Muscle layer of duodenum (tissue), 2 donors: ENCODE measurements around the gene STAU1.
"Not testable (repeated sequence)": the region's sequence is repeated elsewhere in the genome, so short reads cannot be mapped to it uniquely, and the experiment has no call there.

Experiments used
- H3K27ac ChIP-seq: one replicate; pipeline ENCODE4 v1.7.0; 2013; ENCODE audit warnings: mild to moderate bottlenecking, low read length
- H3K27me3 ChIP-seq: one replicate; pipeline ENCODE4 v1.7.0; 2013; ENCODE audit warnings: low read depth, mild to moderate bottlenecking, control low read depth, low read length
- H3K36me3 ChIP-seq, 2 donors: one replicate each; pipeline ENCODE4 v1.7.0; 2013; ENCODE audit warnings: low read length in 2 of 2, control low read depth in 1 of 2, mild to moderate bottlenecking in 1 of 2; ENCODE audit not compliant: insufficient read depth in 2 of 2, control insufficient read depth in 1 of 2
- H3K4me1 ChIP-seq, 2 donors: one replicate each; pipeline ENCODE4 v1.7.0; 2013; ENCODE audit warnings: low read length in 2 of 2, mild to moderate bottlenecking in 2 of 2, control low read depth in 1 of 2, moderate library complexity in 1 of 2; ENCODE audit not compliant: insufficient read depth in 2 of 2, control insufficient read depth in 1 of 2
- H3K4me3 ChIP-seq, 2 donors: one replicate each; pipeline ENCODE4 v1.7.0; 2013; ENCODE audit warnings: low read length in 2 of 2, low read depth in 1 of 2, mild to moderate bottlenecking in 1 of 2
- H3K9me3 ChIP-seq, 2 donors: one replicate each; pipeline ENCODE4 v1.7.0; 2013; ENCODE audit warnings: low read length in 2 of 2, control low read depth in 1 of 2, mild to moderate bottlenecking in 1 of 2; ENCODE audit not compliant: control insufficient read depth in 1 of 2
- donor health status: healthy.

Gene STAU1

DNA sequence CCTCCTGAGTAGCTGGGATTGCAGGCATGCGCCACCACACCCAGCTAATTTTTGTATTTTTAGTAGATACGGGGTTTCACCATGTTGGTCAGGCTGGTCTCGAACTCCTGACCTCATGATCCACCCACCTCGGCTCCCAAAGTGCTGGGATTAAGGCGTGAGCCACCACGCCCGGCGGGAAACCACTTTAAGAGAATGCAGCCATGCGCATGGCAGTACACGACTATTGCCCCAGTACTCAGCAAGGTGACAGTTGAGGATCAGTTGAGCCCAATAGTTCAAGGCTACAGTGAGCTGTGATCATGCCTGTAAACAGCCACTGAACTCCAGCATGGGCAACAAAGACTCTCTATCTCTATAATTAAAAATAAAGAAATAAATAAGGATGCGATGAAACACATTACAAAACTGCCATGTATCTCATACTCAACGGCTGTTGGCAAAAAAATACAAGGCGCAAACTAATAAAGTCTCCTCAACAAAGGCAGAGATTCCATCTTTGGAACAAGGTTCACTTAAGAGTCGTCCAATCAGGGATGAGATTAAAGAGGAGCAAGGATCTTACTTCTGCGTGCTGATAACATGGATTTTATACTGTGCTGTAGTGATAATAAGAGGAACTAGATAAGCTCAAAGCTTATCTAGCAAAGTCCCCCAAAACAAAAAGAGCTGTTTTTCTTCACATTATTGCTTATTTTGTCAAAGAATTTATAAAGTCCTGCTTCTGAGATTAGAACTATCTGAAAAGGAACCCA is 51.1 kb downstream of the STAU1 start:
- H3K4me1 ChIP-seq: peaks cover 3 to 7% of the 10 kb centered on the region in 2 donors
- H3K27ac ChIP-seq: no peak overlapping the region
- H3K36me3 ChIP-seq: peaks cover 11 to 12% of the 10 kb centered on the region in 2 donors
- H3K9me3 ChIP-seq: no peaks in the 10 kb centered on the region
- H3K27me3 ChIP-seq: no peaks in the 10 kb centered on the region
- H3K4me3 ChIP-seq: no peak overlapping the region

DNA sequence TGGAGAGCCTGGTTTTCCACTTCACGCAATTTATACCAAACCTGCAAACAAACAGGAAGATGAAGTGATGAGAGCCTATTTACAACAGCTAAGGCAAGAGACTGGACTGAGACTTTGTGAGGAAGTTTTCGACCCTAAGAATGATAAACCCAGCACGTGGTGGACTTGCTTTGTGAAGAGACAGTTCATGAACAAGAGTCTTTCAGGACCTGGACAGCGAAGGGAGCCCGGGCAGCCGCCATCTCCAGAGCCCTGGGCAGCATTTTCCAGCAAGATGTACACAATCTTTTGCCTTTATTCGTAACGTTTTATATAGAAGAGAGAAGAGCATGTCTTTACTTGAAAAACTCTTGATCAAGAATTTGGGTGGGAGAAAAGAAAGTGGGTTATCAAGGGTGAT is 53.3 kb downstream of the STAU1 start:
- not testable (repeated sequence) for H3K9me3 ChIP-seq, H3K4me3 ChIP-seq, H3K27ac ChIP-seq, H3K27me3 ChIP-seq, H3K4me1 ChIP-seq
- H3K36me3 ChIP-seq: peaks cover 11 to 12% of the 10 kb centered on the region in 2 donors

DNA sequence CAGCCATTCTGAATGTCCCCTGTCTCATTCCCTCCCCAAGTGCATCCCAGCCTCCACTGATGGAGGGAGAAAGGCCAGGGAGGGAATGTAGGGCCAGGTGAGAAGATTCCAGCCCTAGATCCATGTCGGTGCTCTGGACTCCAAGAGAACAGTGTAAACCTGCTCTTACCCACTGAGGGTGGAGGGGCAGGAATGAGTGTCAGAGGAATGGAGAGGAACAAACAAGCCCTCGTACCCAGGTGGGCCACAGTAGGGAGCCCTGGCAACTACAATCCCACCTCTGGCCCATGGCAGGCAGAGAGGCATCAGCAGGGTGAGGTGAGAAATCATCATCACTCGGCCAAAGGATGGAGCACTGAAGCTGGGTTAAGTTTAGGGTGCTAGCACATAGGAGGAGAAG is 54.6 kb downstream of the STAU1 start:
- peaks cover 11 to 12% of the 10 kb centered on the region in 2 donors for H3K36me3 ChIP-seq
- H3K9me3 ChIP-seq: no peaks in the 10 kb centered on the region
- H3K27ac ChIP-seq: no peak overlapping the region
- H3K27me3 ChIP-seq: no peaks in the 10 kb centered on the region
- H3K4me3 ChIP-seq: no peak overlapping the region
- H3K4me1 ChIP-seq: peaks cover 0 to 3% of the 10 kb centered on the region in 2 donors

DNA sequence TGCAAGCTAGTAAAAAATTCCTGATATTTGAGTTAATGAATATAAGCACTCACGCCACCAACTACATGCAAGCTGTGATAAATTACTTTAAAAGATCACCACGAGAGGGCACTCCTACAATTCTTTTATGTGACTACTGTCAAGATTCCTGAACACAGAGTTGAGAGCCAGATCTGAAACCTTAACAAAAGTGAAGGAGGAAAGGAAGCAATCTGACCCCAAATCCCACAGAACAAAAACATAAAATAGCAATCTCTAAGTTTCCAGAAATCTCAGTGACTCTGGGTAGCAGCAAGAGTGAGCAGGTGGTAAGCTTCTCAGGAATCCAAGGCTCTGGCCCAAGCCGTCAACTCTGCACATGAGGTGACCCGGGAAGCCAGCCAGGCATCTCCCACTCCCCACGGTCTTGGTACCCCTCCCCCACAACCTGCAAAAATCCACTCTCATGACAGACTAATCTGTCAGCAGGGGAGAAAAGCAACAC is 55.1 kb downstream of the STAU1 start:
- Histone ChIP-seq H3K27me3 (no peaks in the 10 kb centered on the region), H3K27ac (no peak overlapping the region), H3K4me1 (peaks cover 0 to 3% of the 10 kb centered on the region in 2 donors), H3K36me3 (peaks cover 11 to 12% of the 10 kb centered on the region in 2 donors), H3K9me3 (no peaks in the 10 kb centered on the region), H3K4me3 (no peak overlapping the region)

DNA sequence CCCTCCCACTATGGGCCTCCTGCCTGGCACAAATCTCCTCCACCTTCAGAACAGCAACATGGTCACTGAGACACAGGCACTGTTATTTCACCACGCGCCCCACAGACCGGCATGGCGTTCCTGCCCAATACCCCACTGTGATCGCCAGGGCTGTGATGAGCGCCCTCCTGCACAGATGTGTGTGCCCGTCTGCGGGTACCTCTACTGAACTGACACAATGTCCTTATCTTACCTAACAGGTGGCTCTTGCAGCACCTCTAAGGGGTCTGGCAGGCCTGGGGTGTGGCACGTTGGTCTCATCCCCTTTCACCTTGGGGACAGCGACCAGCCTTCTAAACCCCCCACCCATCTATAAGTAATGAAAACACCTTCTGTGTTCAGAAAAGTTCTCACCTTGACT is 64.2 kb downstream of the STAU1 start:
- Histone ChIP-seq H3K36me3 (peaks cover 34 to 48% of the 10 kb centered on the region in 2 donors), H3K27me3 (no peaks in the 10 kb centered on the region), H3K27ac (no peak overlapping the region), H3K4me3 (no peak overlapping the region), H3K4me1 (no peaks in the 10 kb centered on the region), H3K9me3 (no peaks in the 10 kb centered on the region)

DNA sequence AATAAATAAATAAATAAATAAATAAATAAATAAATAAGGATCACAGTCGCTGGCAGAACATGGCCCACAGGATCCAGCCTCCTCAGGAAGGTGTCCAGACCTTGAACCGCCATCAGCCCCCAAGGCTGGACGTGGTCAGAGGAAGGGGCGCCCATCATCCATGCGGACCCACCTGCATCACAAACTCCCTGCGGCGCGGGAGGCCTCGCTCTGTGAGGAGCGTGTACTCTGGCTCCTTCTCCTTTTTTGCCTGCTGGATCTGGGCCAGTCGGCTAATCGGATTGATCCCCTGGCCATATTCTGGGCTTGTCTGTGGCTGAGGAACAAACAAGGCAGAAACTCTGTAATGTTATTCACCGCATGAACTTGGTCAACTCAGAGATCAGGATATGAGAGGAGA is 65.2 kb downstream of the STAU1 start:
- Histone ChIP-seq H3K36me3 (peaks cover 45 to 58% of the 10 kb centered on the region in 2 donors), H3K27me3 (no peaks in the 10 kb centered on the region), H3K9me3 (no peaks in the 10 kb centered on the region), H3K4me3 (no peak overlapping the region), H3K27ac (no peak overlapping the region), H3K4me1 (no peaks in the 10 kb centered on the region)

DNA sequence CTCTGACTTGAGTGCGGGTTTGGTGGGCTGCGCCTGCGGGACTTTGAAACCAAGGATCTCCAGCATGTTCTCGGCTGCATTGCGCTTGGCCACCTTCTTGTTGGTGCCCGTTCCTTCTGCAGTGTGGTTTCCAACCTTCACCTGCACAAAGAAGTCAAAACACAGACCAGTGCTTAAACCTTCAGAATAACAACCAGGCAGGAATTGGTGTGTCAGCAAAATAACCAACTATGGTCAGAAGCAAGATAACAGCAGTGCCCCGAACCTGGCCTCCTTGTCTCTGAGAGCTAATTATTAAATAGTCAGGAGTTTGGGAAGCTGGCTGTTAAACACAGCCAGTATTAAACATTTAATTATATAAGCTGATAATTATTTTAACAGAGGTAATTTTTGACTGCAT is 68.1 kb downstream of the STAU1 start:
- Histone ChIP-seq H3K4me3 (no peak overlapping the region), H3K4me1 (no peaks in the 10 kb centered on the region), H3K27me3 (no peaks in the 10 kb centered on the region), H3K27ac (no peak overlapping the region), H3K36me3 (peaks cover 60 to 78% of the 10 kb centered on the region in 2 donors), H3K9me3 (no peaks in the 10 kb centered on the region)

DNA sequence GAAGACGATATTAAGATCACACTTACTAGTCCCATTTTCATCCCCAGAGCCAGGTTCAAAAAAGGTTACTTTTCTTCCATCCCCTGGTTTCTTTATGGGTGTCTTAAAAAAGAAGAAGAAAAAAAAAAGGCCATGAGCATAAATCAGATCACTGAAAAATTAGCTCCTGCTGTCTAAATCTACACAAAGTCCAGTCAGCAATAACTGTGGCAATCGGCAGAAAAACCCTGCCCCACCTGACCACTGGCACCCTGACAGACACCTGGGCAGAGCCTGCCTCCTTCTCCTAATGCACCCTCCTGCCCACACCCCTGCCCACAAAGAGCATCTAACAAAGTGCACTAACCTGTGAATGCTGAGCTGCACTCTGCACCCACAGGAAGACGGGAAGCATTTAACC is 69.8 kb downstream of the STAU1 start:
- H3K27ac ChIP-seq: no peak overlapping the region
- no peaks in the 10 kb centered on the region for H3K27me3 ChIP-seq
- no peaks in the 10 kb centered on the region for H3K4me1 ChIP-seq
- H3K4me3 ChIP-seq: no peak overlapping the region
- no peaks in the 10 kb centered on the region for H3K9me3 ChIP-seq
- H3K36me3 ChIP-seq: peaks cover 56 to 80% of the 10 kb centered on the region in 2 donors

DNA sequence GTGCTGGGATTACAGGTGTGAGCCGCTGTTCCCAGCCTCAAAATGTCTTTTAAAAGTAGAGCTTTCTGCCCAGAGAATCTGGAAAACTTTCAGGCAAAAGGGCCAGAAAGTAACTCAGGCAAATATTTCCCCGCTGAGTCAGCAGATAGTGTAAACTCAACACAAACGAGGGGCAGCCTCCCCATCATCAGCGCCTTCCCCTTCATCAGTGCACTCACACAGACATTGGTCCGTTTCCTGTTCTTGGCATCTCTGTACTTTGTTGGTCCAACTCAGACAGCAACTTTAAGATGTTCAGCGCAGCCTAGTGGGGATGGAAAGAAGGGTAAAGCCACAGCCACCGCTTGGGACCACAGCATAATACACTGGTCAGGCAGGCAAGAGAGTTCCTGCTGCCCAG is 72.6 kb downstream of the STAU1 start:
- no peaks in the 10 kb centered on the region for H3K4me1 ChIP-seq
- peaks cover 60 to 77% of the 10 kb centered on the region in 2 donors for H3K36me3 ChIP-seq
- no peak overlapping the region for H3K4me3 ChIP-seq
- H3K27me3 ChIP-seq: no peaks in the 10 kb centered on the region
- no peak overlapping the region for H3K27ac ChIP-seq
- no peaks in the 10 kb centered on the region for H3K9me3 ChIP-seq

DNA sequence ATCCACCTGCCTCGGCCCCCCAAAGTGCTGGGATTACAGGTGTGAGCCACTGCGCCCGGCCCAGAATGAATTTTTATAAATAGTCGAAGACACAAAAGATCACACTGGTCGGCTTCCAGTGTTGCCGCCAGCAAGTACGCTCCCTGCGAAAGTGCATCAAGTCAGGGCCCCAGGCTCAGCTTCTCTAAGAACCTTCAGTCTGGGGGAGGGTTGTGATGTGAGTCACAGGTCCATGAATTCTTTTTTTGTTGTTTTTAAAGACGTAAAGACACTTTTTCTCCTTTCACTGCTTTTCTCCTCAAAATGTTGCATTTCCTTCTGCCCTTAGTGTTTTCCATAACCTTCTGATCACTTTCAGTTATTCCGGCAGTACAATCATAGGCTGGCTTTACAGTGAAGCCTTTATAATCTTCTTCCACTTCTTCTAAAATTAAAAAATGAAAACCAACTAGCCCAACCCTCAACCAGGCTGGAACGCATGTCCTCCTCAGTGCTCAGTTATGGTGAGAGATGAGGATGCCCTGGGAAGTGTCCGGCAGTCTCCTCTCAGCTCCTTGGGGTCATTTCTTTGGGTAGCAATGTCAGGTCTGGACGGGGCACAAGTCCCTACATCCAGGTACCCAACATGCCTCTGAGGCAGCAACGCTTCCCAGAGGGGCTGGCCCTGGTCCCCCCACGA is 75.4 kb downstream of the STAU1 start:
- peaks cover 33 to 59% of the 10 kb centered on the region in 2 donors for H3K36me3 ChIP-seq
- H3K9me3 ChIP-seq: no peaks in the 10 kb centered on the region
- H3K4me1 ChIP-seq: no peaks in the 10 kb centered on the region
- no peak overlapping the region for H3K27ac ChIP-seq
- H3K4me3 ChIP-seq: no peak overlapping the region
- no peaks in the 10 kb centered on the region for H3K27me3 ChIP-seq

DNA sequence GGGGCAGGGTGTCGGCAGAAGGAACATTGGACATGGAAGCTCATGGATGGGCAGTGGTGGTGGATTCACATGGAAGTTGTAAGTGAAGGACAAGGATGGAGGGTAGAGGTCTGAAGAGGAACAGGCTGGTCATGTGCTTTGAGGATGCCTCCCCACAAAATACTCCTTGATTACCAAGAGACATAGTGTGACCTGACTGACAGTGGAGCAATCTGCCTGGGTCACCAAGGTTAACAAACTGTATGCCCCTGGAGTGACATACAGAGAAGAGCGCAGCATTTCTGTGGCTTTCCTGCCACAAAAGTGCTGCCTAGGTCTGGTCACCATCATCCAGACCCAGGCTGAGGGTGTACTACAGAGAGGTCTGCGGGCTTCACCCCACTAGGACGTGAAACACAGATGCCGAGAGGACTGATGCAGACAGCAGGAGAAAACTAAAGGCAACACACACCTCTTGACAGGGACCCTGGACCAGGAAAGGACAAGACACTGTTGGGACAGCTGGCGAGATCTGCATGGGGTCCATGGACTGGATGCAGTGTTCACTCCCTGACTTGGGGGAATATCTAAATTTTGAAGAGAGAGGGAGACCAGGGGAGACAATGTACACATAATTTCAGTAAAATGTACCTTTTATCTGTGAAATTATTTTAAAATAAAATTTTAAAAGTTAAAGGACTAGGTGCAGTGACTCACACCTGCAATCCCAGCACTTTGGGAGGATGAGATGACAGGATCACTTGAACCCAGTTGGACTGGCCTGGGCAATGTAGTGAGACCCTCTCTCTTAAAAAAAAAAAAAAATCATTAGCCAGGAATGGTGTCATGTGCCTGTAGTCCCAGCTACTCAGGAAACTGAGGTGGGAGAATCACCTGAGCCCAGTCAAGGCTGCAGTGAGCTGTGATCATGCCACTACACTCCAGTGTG is 77.1 kb downstream of the STAU1 start:
- H3K27me3 ChIP-seq: no peaks in the 10 kb centered on the region
- no peak overlapping the region for H3K4me3 ChIP-seq
- peaks cover 20 to 43% of the 10 kb centered on the region in 2 donors for H3K36me3 ChIP-seq

More for the DNA sequence above, 77.1 kb downstream of the STAU1 start:
- no peak overlapping the region for H3K27ac ChIP-seq
- no peaks in the 10 kb centered on the region for H3K4me1 ChIP-seq
- no peaks in the 10 kb centered on the region for H3K9me3 ChIP-seq
